LNCaP clone FGC (cell line): Measurements from ENCODE around the gene STPG3.
A peak's percentile ranks its signal among the peaks of the same experiment; 100 is the strongest.

Experiments used
- DNase-seq: peaks from one replicate; pipeline ENCODE4 v3.0.0-alpha.2; 2011; ENCODE audit warnings: low read depth
- H3K4me3 ChIP-seq: 2 replicates; pipeline ENCODE4 v1.5.1; 2011; ENCODE audit warnings: mild to moderate bottlenecking, low read depth, low read length, control low read depth
- CTCF ChIP-seq: IDR thresholded peaks from 2 replicates; pipeline ENCODE4 v1.5.1; 2012; ENCODE audit warnings: mild to moderate bottlenecking; ENCODE audit not compliant: control insufficient read depth, insufficient read depth; ENCODE audit errors: extremely low read depth

The STPG3 gene

GRCh38 chr9:137251490-137252268 is 593 bp downstream of the STPG3 start:
- H3K4me3 ChIP-seq: no peak overlapping the region
- DNase-seq: no peak
- no peak for TF ChIP-seq CTCF

GRCh38 chr9:137252555-137253506 is 1.7 kb downstream of the STPG3 start:
- DNase-seq: no peak
- no peak overlapping the region for H3K4me3 ChIP-seq
- TF ChIP-seq CTCF: no peak

- H3K4me3 ChIP-seq: peak overlapping the region; percentile 98
- no peak for TF ChIP-seq CTCF
- DNase-seq: no peak
Measured at GRCh38 chr9:137253717-137254623, 2.9 kb downstream of the STPG3 start.

- peak; percentile 27 for DNase-seq
- H3K4me3 ChIP-seq: peak within 1 kb of the TSS; percentile 98
- no peak for TF ChIP-seq CTCF
Measured at GRCh38 chr9:137254624-137255447, 3.8 kb downstream of the STPG3 start, which contains the start of gene NELFB. Gene NELFB (plus strand): TSS chr9:137255327.

- peak overlapping the region; percentile 98 for H3K4me3 ChIP-seq
- TF ChIP-seq CTCF: no peak
- no peak for DNase-seq
Measured at GRCh38 chr9:137255448-137256114, 4.5 kb downstream of the STPG3 start.
